HL-60 (cell line): ENCODE data around the gene KMT2C.

Source experiments
- DNase-seq, 2 experiments: peaks; one replicate each; pipeline ENCODE4 v3.0.0-alpha.2; 2010 to 2020; ENCODE audit warnings: low read depth in 1 of 2, low spot score in 1 of 2
- H3K27ac ChIP-seq: fragments of 250-450 bp; sonication (Bioruptor Pico); replicated peaks from 2 replicates; pipeline ENCODE4 v1.5.1; 2020; ENCODE audit warnings: mild to moderate bottlenecking, moderate library complexity
- H3K27me3 ChIP-seq: fragments of 250-450 bp; sonication (Bioruptor Pico); 2 replicates; pipeline ENCODE4 v1.5.1; 2021; ENCODE audit warnings: mild to moderate bottlenecking, moderate library complexity; ENCODE audit not compliant: insufficient read depth, poor library complexity, severe bottlenecking
- H3K4me3 ChIP-seq: replicated peaks from 2 replicates; pipeline ENCODE4 v1.5.1; 2011; ENCODE audit warnings: mild to moderate bottlenecking, control low read depth, low read length; ENCODE audit not compliant: insufficient read depth
- GABPA ChIP-seq: IDR thresholded peaks from 2 replicates; pipeline ENCODE4 v1.6.1; 2012; ENCODE audit warnings: low read depth
- POLR2AphosphoS5 ChIP-seq: IDR thresholded peaks from 2 replicates; pipeline ENCODE4 v1.6.1; 2012; ENCODE audit warnings: low read depth
- SPI1 ChIP-seq: IDR thresholded peaks from 2 replicates; pipeline ENCODE4 v1.6.1; 2012; ENCODE audit warnings: low read depth, mild to moderate bottlenecking, borderline replicate concordance
- TF ChIP-seq, protein P1 (sequence below): IDR thresholded peaks from one replicate; pipeline ENCODE4 v1.5.1; 2011; ENCODE audit warnings: low read length, control low read depth, inconsistent platforms; ENCODE audit not compliant: insufficient read depth
- TF ChIP-seq, protein P2 (sequence below): IDR thresholded peaks from 2 replicates; pipeline ENCODE4 v1.6.1; 2012; ENCODE audit warnings: low read depth; ENCODE audit not compliant: insufficient replicate concordance

The KMT2C gene

DNA sequence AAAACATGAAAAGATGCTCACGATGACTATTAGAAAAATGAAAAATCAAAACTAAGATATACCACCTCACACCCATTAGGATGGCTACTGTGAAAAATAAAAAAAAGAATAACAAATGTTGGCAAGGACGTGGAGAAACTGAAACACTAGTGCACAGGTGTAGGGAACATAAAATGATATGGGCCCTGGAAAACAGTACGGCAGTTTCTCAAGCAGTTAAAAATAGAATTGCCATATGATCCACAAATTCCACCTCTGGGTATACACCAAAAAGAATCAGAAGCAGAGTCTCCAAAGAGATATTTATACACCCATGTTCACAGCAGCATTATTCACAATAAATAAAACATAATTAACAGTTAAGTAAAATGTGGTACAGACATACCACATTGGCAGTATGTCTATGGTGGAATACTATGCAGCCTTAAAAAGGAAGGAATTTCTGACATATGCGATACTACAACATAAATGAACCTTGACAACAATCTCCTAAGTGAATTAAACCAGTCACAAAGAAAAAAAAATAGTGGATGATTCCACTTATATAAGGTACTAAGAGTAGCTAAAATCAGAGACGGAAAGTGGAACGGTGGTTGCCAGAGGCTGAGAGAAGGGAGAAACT, 69.7 kb downstream of the KMT2C start:
- H3K27me3 ChIP-seq = no peaks in the 10 kb centered on the region
- no peak overlapping the region for H3K27ac ChIP-seq
- no peak overlapping the region for H3K4me3 ChIP-seq
- DNase-seq = no peak
- TF ChIP-seq, protein P1, sequence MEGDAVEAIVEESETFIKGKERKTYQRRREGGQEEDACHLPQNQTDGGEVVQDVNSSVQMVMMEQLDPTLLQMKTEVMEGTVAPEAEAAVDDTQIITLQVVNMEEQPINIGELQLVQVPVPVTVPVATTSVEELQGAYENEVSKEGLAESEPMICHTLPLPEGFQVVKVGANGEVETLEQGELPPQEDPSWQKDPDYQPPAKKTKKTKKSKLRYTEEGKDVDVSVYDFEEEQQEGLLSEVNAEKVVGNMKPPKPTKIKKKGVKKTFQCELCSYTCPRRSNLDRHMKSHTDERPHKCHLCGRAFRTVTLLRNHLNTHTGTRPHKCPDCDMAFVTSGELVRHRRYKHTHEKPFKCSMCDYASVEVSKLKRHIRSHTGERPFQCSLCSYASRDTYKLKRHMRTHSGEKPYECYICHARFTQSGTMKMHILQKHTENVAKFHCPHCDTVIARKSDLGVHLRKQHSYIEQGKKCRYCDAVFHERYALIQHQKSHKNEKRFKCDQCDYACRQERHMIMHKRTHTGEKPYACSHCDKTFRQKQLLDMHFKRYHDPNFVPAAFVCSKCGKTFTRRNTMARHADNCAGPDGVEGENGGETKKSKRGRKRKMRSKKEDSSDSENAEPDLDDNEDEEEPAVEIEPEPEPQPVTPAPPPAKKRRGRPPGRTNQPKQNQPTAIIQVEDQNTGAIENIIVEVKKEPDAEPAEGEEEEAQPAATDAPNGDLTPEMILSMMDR = no peak
- TF ChIP-seq, protein P2, sequence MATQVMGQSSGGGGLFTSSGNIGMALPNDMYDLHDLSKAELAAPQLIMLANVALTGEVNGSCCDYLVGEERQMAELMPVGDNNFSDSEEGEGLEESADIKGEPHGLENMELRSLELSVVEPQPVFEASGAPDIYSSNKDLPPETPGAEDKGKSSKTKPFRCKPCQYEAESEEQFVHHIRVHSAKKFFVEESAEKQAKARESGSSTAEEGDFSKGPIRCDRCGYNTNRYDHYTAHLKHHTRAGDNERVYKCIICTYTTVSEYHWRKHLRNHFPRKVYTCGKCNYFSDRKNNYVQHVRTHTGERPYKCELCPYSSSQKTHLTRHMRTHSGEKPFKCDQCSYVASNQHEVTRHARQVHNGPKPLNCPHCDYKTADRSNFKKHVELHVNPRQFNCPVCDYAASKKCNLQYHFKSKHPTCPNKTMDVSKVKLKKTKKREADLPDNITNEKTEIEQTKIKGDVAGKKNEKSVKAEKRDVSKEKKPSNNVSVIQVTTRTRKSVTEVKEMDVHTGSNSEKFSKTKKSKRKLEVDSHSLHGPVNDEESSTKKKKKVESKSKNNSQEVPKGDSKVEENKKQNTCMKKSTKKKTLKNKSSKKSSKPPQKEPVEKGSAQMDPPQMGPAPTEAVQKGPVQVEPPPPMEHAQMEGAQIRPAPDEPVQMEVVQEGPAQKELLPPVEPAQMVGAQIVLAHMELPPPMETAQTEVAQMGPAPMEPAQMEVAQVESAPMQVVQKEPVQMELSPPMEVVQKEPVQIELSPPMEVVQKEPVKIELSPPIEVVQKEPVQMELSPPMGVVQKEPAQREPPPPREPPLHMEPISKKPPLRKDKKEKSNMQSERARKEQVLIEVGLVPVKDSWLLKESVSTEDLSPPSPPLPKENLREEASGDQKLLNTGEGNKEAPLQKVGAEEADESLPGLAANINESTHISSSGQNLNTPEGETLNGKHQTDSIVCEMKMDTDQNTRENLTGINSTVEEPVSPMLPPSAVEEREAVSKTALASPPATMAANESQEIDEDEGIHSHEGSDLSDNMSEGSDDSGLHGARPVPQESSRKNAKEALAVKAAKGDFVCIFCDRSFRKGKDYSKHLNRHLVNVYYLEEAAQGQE = no peak
- TF ChIP-seq GABPA = no peak
- TF ChIP-seq SPI1 = no peak
- TF ChIP-seq POLR2AphosphoS5 = no peak

DNA sequence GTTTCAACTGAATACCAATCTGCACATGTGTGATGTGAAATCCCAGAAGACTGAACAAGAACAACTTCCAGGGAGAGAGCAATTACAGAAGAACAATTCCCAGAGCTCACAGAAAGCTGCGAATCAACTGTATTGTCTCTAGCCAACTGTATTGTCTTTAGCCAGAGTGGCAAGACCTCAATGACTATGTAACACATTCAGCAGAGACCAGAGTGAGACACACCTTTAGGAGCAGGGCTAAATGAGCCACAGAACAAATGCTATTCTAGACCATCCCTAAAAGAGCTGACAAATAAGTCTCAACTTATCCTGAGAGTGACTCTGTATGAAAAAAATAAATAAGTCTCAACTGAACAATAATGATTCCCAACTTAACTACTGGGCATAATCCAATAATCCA, 72.0 kb downstream of the KMT2C start:
- no peaks in the 10 kb centered on the region for H3K27me3 ChIP-seq
- TF ChIP-seq, protein P1 = no peak
- H3K4me3 ChIP-seq = no peak overlapping the region
- no peak for DNase-seq
- H3K27ac ChIP-seq = no peak overlapping the region

DNA sequence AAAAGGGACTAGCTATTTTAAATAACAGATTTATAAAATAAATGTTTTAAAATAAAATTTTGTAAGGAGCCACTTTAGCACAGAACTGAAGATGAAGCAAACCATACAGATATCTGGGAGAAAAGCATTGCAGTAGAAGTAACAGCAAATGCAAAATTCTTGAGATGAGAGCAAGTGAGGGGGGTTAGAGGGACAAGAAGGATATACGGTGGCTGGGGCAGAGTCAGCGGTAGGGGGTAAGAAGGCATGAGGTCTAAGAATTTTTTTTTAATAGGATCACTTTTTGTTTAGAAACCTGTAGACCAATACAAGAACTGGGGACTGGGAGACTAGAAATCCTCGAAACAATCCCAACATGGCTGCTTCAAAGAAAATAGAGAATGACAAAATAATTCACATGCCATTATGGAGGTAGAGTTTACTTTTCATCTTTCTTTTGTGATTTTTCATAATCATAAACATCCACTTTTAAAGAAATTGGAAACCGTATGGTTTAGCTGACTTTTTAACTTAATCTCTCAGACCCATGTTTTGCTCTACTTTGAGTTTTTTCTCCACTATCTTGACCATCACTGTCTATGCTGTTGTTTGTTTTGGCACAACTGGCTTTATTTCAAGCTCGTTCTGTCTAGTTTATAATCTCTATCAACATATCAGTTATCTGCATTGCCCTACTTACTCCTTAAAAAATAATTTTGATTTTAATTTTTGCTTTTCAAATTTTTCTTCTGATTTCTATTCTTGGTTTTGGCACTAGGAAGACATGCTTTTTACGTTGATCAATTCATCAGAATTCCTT, 73.5 kb downstream of the KMT2C start:
- Histone ChIP-seq H3K27me3 (no peaks in the 10 kb centered on the region), H3K4me3 (no peak overlapping the region), H3K27ac (no peak overlapping the region)
- no peak for DNase-seq
- TF ChIP-seq, protein P2 = no peak
- TF ChIP-seq SPI1 = no peak
- TF ChIP-seq, protein P1 = no peak
- no peak for TF ChIP-seq POLR2AphosphoS5
- no peak for TF ChIP-seq GABPA
